Gastrocnemius medialis (tissue), 4 donors: ENCODE results near the gene CDK18.

Experiments
- POLR2A ChIP-seq, 2 donors: fragments of 450-650 bp; IDR thresholded peaks; one replicate each; pipeline ENCODE4 v1.6.1; 2017; ENCODE audit warnings: antibody characterized with exemption in 2 of 2, mild to moderate bottlenecking in 2 of 2, moderate library complexity in 2 of 2
- TF ChIP-seq, protein P1 (sequence below), 5 experiments: fragments of 450-650 bp in 3 of 5; fragments of 200-600 bp in 2 of 5; sonication (generic) in 2 of 5; IDR thresholded peaks in 4 of 5; conservative IDR thresholded peaks in 1 of 5; 1 replicate in 4 of 5; 2 replicates in 1 of 5; pipeline ENCODE4 v1.5.1; 2016 to 2019; ENCODE audit warnings: antibody characterized with exemption in 5 of 5, mild to moderate bottlenecking in 3 of 5, moderate library complexity in 3 of 5

GRCh38 chr1:205492201-205492667 is 12.2 kb upstream of the CDK18 start:
- TF ChIP-seq, protein P1, sequence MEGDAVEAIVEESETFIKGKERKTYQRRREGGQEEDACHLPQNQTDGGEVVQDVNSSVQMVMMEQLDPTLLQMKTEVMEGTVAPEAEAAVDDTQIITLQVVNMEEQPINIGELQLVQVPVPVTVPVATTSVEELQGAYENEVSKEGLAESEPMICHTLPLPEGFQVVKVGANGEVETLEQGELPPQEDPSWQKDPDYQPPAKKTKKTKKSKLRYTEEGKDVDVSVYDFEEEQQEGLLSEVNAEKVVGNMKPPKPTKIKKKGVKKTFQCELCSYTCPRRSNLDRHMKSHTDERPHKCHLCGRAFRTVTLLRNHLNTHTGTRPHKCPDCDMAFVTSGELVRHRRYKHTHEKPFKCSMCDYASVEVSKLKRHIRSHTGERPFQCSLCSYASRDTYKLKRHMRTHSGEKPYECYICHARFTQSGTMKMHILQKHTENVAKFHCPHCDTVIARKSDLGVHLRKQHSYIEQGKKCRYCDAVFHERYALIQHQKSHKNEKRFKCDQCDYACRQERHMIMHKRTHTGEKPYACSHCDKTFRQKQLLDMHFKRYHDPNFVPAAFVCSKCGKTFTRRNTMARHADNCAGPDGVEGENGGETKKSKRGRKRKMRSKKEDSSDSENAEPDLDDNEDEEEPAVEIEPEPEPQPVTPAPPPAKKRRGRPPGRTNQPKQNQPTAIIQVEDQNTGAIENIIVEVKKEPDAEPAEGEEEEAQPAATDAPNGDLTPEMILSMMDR (IDR thresholded peaks at IDR 0.05 in 4 of 5, conservative IDR thresholded peaks at IDR 0.05 in 1 of 5): no peak
- TF ChIP-seq POLR2A (IDR thresholded peaks at IDR 0.05): no peak
